ENCODE measurements around the gene ELFN1. TPM values are rescaled to one million over a fixed set of nuclear protein-coding genes. Genes with fewer than 3 reads are reported as not detected.

Gene ELFN1
- total RNA-seq, 6 donors from 2014 or later: 0.11 to 3.0 (median 0.30) TPM; not detected in 1

DNA sequence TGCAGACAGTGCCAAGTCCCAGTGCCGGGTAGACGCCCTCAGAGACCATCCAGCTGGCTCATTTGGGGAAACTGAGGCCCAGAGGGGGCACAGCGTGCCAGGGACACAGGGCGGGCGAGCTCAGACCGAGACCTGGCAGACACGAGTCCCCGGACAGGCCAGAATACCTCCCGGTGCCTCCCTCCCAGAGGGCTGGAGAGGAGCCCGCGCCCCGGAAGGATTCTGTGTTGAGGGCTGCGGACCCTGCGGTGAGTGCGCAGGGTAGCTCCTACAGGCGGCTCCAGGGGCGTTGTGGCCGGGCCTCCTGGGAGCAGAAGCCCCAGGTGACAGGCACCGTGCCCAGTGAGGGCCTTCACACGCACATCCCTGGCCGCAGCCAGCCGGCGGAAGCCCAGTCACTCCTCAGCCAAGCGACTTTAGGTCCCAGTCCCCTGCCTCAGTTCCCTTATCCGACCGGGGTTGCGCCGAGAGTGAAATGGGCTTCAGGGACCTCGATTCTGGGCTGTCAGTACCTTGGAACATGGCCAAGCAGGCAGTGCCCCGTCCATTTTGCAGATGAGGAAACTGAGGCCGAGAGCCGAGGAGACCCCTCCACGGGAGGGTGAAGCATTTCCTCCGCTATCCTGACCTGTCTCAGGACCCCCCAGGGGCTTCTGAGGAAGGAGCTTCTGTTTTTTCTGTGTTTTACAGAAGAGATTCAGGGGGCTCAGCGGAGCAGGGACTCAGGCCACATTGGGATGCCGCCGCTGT is 73.6 kb downstream of the ELFN1 start:
- TF ChIP-seq EP300 (IDR thresholded peaks at IDR 0.05): no peak
- no peak for TF ChIP-seq POLR2A (IDR thresholded peaks at IDR 0.05)
- no peak for TF ChIP-seq POLR2AphosphoS5 (IDR thresholded peaks at IDR 0.05)
- TF ChIP-seq, protein P1, sequence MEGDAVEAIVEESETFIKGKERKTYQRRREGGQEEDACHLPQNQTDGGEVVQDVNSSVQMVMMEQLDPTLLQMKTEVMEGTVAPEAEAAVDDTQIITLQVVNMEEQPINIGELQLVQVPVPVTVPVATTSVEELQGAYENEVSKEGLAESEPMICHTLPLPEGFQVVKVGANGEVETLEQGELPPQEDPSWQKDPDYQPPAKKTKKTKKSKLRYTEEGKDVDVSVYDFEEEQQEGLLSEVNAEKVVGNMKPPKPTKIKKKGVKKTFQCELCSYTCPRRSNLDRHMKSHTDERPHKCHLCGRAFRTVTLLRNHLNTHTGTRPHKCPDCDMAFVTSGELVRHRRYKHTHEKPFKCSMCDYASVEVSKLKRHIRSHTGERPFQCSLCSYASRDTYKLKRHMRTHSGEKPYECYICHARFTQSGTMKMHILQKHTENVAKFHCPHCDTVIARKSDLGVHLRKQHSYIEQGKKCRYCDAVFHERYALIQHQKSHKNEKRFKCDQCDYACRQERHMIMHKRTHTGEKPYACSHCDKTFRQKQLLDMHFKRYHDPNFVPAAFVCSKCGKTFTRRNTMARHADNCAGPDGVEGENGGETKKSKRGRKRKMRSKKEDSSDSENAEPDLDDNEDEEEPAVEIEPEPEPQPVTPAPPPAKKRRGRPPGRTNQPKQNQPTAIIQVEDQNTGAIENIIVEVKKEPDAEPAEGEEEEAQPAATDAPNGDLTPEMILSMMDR (IDR thresholded peaks at IDR 0.05): no peak
- no peak for ATAC-seq (ENCODE audit: low FRiP score in 2 of 2)

DNA sequence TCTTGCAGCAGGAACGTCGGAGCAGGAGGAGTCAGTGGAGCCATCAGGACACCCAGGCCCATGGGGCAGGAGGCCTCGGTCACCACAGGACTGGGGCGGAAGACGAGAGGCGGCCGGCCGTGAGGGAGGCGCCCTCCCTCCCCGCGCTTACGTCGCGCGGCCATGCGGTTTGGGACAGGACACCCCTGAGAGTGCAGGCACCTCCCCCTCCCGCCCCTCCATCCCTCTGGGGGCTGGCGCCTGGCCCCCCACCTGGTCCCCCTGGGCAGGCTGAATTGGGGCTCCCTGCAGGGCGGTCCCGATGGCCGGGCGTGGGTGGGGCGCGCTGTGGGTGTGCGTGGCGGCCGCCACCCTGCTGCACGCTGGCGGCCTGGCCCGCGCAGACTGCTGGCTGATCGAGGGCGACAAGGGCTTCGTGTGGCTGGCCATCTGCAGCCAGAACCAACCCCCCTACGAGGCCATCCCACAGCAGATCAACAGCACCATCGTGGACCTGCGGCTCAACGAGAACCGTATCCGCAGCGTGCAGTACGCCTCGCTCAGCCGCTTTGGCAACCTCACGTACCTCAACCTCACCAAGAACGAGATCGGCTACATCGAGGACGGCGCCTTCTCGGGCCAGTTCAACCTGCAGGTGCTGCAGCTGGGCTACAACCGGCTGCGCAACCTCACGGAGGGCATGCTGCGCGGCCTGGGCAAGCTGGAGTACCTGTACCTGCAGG is 74.4 kb downstream of the ELFN1 start:
- TF ChIP-seq POLR2A (IDR thresholded peaks at IDR 0.05): no peak
- TF ChIP-seq EP300 (IDR thresholded peaks at IDR 0.05): no peak
- TF ChIP-seq, protein P1 (IDR thresholded peaks at IDR 0.05): no peak
- TF ChIP-seq POLR2AphosphoS5 (IDR thresholded peaks at IDR 0.05): no peak
- 96 to 97% methylated on average over 29 to 55 of the region's 56 CpGs for WGBS, 2 donors
- Histone ChIP-seq H3K4me3 (no peak overlapping the region), H3K36me3 (no peaks in the 10 kb centered on the region), H3K27ac (no peak overlapping the region), H3K27me3 (no peaks in the 10 kb centered on the region), H3K4me1 (peaks cover 12 to 22% (median 18%) of the 10 kb centered on the region in 4 donors), H3K9me3 (no peaks in the 10 kb centered on the region)
- no peak for ATAC-seq (ENCODE audit: low FRiP score in 2 of 2)
- DNase-seq: peak in 1 of 2 donors; percentile 77

More for the DNA sequence above, 73.6 kb downstream of the ELFN1 start:
- 84 to 91% methylated on average over 31 to 32 of the region's 37 CpGs for WGBS, 2 donors
- Histone ChIP-seq H3K4me1 (peaks cover 12 to 22% (median 18%) of the 10 kb centered on the region in 4 donors), H3K9me3 (no peaks in the 10 kb centered on the region), H3K27me3 (no peaks in the 10 kb centered on the region), H3K27ac (no peak overlapping the region), H3K36me3 (no peaks in the 10 kb centered on the region), H3K4me3 (no peak overlapping the region)
- peak in 1 of 2 donors; percentile 71 for DNase-seq

DNA sequence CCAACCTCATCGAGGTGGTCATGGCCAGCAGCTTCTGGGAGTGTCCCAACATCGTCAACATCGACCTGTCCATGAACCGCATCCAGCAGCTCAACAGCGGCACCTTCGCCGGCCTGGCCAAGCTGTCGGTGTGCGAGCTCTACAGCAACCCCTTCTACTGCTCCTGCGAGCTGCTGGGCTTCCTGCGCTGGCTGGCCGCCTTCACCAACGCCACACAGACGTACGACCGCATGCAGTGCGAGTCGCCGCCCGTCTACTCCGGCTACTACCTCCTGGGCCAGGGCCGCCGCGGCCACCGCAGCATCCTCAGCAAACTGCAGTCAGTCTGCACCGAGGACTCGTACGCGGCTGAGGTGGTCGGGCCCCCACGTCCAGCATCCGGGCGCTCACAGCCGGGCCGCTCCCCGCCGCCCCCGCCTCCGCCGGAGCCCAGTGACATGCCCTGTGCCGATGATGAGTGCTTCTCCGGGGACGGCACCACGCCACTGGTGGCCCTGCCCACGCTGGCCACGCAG is 75.0 kb downstream of the ELFN1 start:
- no peak overlapping the region for H3K27ac ChIP-seq
- H3K4me3 ChIP-seq: no peak overlapping the region
- DNase-seq (peak in 1 of 2 donors; percentile 84), ATAC-seq (ENCODE audit: low FRiP score in 2 of 2) (no peak)
- TF ChIP-seq, protein P1 (IDR thresholded peaks at IDR 0.05): no peak
- TF ChIP-seq EP300 (IDR thresholded peaks at IDR 0.05) (no peak), POLR2A (IDR thresholded peaks at IDR 0.05) (no peak), POLR2AphosphoS5 (IDR thresholded peaks at IDR 0.05) (no peak)
- H3K9me3 ChIP-seq: no peaks in the 10 kb centered on the region
- no peaks in the 10 kb centered on the region for H3K36me3 ChIP-seq
- 96 to 98% methylated on average over 31 to 32 of the region's 46 CpGs for WGBS, 2 donors
- no peaks in the 10 kb centered on the region for H3K27me3 ChIP-seq
- H3K4me1 ChIP-seq: peaks cover 12 to 22% (median 18%) of the 10 kb centered on the region in 4 donors

DNA sequence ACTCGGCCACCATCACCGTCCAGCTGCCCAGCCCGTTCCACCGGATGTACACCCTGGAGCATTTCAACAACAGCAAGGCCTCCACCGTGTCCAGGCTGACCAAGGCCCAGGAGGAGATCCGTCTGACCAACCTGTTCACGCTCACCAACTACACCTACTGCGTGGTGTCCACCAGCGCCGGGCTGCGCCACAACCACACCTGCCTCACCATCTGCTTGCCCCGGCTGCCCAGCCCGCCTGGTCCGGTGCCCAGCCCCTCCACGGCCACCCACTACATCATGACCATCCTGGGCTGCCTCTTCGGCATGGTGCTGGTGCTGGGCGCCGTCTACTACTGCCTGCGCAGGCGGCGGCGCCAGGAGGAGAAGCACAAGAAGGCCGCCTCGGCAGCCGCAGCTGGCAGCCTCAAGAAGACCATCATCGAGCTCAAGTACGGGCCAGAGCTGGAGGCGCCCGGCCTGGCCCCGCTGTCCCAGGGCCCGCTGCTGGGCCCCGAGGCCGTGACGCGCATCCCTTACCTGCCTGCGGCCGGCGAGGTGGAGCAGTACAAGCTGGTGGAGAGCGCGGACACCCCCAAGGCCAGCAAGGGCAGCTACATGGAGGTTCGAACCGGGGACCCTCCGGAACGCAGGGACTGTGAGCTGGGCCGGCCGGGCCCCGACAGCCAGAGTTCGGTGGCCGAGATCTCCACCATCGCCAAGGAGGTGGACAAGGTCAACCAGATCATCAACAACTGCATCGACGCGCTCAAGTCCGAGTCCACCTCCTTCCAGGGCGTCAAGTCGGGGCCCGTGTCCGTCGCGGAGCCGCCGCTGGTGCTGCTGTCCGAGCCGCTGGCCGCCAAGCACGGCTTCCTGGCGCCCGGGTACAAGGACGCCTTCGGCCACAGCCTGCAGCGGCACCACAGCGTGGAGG is 75.8 kb downstream of the ELFN1 start:
- Histone ChIP-seq H3K27ac (no peak overlapping the region), H3K4me3 (no peak overlapping the region), H3K27me3 (no peaks in the 10 kb centered on the region), H3K4me1 (peaks cover 12 to 22% (median 18%) of the 10 kb centered on the region in 4 donors), H3K36me3 (no peaks in the 10 kb centered on the region), H3K9me3 (no peaks in the 10 kb centered on the region)
- ATAC-seq (ENCODE audit: low FRiP score in 2 of 2) (no peak), DNase-seq (peak in 1 of 2 donors; percentile 81)
- WGBS, 2 donors: 96 to 98% methylated on average over 36 to 62 of the region's 72 CpGs
- TF ChIP-seq, protein P1 (IDR thresholded peaks at IDR 0.05): no peak
- no peak for TF ChIP-seq EP300 (IDR thresholded peaks at IDR 0.05)
- no peak for TF ChIP-seq POLR2A (IDR thresholded peaks at IDR 0.05)
